Activated CD8-positive, alpha-beta memory T cell treated with anti-CD3 and anti-CD28 coated beads, Interleukin-2, amount 50 U/mL, for 24 hours (primary cell): Measurements from ENCODE around the gene ATP6V0A1.
"Not testable (repeated sequence)": the region's sequence is repeated elsewhere in the genome, so short reads cannot be mapped to it uniquely, and the experiment has no call there.

Experiments
- DNase-seq: peaks from one replicate; pipeline ENCODE4 v3.0.0-alpha.2; 2020; ENCODE audit errors: extremely low read depth

ATP6V0A1 gene

DNA sequence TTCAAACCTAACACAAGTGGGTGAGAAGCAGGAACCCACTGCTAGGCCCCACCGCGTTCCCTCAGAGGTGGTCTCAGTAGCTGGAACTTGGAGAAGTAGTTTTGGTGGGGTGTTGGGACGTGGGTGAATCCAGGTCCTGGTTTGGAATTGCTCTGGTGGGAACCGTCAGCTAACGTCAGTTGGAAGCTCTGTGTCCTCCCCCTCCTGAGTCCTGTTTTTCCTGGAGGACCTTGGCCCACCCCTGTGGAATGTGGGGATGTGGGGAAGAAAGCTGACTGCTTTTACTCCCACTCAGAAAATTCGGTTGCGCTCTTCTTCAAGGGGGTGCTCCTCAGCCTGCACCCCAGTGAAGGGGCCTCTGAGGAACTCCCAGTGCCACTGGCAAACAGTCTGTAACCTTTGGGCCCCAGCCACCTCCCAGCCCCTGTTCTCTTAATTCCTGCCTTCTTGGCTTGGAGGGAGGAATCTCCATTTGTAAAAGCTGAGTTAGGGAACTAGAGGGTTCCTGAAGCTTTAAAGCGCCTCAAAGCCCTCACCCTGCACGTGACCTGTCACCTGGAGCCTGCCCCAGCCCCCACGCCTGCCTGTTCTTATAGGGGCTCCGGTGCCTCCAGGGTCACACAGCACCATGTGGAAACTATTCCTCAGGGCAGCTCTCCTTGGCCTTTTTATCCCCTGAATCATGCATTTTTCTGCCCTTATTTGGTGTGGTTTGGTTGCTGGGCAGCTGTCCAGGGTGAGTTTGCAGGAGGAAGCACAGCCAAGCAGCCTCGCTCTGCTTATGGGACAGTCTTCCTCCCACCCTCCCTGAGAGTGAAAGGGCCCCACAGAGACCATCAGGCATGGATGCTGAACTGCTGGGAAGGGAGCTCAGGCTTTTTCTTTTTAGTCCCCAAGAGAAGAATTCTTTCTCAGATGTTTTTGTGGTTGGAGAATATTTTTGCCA, 61.1 kb downstream of the ATP6V0A1 start:
- no peak for DNase-seq

- DNase-seq, result no peak
These were observed 61.9 kb downstream of the ATP6V0A1 start for GRCh38 chr17:42520540-42520951.

DNA sequence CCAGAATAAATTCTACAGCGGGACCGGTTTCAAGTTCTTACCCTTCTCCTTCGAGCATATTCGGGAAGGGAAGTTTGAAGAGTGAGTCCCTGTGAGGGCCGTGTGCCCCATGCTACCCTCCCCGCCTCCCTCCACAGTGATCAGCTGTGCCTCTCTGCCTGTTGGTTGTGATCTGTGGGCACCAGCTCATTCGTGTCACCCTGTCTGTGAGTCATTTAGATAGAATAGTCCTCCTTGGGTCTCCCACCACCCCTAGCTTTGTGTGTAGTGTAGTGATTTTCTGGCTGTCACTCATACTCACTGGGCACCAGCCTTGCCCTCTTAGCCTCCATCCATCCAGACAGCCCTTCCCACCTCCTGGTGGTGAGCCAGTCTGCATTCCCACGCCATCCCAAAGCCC, 62.4 kb downstream of the ATP6V0A1 start:
- no peak for DNase-seq

- DNase-seq, result no peak
These were observed 63.1 kb downstream of the ATP6V0A1 start for GRCh38 chr17:42521666-42522262.

GRCh38 chr17:42522263-42522790, 63.6 kb downstream of the ATP6V0A1 start:
- DNase-seq, result no peak

DNA sequence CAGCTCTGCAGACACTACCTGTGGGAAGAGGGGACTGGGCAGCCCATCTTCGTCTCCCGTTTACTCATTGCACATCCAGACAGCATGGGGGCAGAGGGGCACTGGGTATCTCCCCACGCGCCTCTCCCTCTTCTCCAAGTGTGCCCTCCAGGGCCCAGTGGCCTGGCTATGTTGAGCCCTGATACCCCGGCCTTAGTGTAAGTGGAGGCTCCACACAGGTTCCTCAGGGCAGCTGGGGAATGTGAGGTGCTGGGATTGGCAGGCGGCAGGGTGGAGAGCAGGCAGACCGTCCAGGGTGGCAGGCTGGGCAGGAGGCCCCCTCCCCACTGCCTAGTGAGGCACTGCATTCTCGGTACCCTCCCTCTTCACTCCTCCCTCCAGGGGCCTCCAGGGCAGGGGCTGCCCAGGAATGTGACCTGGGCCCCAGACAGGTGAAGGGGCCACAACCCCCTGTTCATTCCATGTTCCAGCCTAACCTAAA, 64.2 kb downstream of the ATP6V0A1 start:
- no peak for DNase-seq

DNA sequence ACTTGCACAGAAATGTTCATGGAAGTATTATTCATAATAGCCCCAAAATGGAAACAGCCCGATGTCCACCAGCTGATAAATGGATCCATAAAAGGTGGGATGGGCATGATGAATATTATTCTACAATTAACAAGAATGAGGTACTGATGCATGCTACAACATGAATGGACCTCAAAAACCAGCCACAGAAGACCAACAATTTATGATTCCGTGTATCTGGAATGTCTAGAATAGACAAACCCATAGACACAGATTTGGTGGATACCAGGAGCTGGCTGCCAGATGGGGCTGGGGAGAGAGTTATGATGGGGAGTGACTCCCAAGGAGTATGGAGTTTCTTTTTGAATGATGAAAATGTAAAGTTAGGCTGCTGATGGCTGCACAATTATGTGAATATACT, 66.5 kb downstream of the ATP6V0A1 start:
- DNase-seq, result no peak

GRCh38 chr17:42526031-42526444, 67.4 kb downstream of the ATP6V0A1 start:
- DNase-seq, result no peak

DNA sequence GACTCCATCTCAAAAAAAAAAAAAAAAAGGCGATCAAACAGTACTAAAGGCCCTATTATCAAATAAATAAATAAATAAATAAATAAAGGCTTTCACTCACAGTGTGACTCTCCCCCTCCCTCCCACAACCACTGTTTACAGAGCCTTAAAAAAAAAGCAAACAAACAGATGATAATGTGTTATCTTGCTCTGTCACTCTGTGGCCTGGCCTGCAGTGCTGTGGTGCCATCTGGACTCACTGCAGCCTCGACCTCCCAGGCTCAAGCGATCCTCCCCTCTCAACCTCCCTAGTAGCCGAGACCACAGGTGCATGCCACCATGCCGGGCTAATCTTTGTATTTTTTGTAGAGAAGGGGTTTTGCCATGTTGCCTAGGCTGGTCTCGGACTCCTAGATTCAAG, 69.3 kb downstream of the ATP6V0A1 start:
- DNase-seq, result no peak

GRCh38 chr17:42529061-42529460, 70.4 kb downstream of the ATP6V0A1 start:
- DNase-seq, result no peak

- no peak for DNase-seq
These were observed 72.3 kb downstream of the ATP6V0A1 start for GRCh38 chr17:42530952-42531454.

- DNase-seq, result no peak
These were observed 73.0 kb downstream of the ATP6V0A1 start for GRCh38 chr17:42531455-42532354.

- no peak for DNase-seq
These were observed 76.7 kb downstream of the ATP6V0A1 start for GRCh38 chr17:42535155-42536047.

DNA sequence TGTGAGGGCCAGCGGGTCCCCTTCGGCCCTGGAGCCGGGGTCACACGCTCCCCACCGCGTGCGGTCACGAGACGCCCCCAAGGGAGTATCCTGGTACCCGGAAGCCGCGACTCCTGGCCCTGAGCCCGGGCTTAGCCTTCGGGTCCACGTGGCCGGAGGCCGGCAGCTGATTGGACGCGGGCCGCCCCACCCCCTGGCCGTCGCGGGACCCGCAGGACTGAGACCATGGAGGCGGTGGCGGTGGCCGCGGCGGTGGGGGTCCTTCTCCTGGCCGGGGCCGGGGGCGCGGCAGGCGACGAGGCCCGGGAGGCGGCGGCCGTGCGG, 77.3 kb downstream of the ATP6V0A1 start, which contains the start of gene NAGLU:
Gene NAGLU, plus strand, starts transcription at position 194 of the 324 bp plus-strand sequence. Its CDS starts 32 bp downstream, at position 226.
- DNase-seq, result peak; percentile 63

GRCh38 chr17:42536372-42537155, 77.9 kb downstream of the ATP6V0A1 start:
- no peak for DNase-seq

DNA sequence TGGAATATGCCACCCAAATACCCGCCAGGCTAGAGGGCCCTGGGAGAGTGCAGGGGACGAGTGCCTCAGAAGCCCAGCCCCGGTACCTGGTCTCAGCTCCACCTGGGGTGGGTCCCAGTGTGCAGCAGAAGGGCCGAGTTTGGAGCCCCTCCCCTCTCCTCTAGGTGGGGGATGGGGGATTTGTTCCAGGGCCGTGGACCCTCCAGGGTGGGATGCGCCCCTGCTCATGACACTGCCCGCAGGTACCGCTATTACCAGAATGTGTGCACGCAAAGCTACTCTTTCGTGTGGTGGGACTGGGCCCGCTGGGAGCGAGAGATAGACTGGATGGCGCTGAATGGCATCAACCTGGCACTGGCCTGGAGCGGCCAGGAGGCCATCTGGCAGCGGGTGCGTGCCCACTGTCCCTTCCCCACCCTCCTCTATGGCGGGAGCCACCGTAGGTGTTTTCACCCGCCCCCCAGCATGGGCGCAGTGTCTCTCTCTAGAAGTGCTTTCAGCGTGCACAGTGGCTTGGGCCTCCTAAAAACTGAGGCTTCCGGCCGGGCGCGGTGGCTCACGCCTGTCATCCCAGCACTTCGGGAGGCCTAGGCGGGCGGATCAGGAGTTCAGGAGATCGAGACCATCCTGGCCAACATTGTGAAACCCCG, 78.6 kb downstream of the ATP6V0A1 start:
- DNase-seq, result no peak

- no peak for DNase-seq
These were observed 79.3 kb downstream of the ATP6V0A1 start for GRCh38 chr17:42537826-42538451.

- DNase-seq, result no peak
These were observed 79.8 kb downstream of the ATP6V0A1 start for GRCh38 chr17:42538482-42538881.

DNA sequence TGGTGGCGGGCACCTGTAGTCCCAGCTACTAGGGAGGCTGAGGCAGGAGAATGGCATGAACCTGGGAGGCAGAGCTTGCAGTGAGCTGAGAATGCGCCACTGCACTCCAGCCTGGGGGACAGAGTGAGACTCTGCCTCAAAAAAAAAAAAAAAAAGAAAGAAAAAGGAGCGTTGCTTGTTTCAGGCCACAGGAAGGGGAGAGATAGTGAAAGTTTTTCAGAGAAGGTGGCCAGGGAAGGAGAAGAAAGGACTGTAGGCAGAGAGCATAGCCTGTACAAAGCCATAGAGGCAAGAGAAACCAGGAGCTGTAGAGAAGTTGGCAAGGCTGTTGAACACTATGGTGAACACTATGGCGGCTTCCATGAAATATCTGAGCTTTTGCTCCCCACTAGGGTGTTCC, 81.9 kb downstream of the ATP6V0A1 start:
- not testable (repeated sequence) for DNase-seq
